Liver (tissue), 9 donors: ENCODE results near the gene CXCR4. TPM values are rescaled to one million over a fixed set of nuclear protein-coding genes. Genes with fewer than 3 reads are reported as not detected.

Source experiments
- DNase-seq: peaks from one replicate; pipeline ENCODE4 v3.0.0-alpha.2; 2017; ENCODE audit warnings: low spot score
- H3K27ac ChIP-seq, 2 donors: one replicate each; pipeline ENCODE4 v1.7.0; 2013; ENCODE audit warnings: inconsistent platforms in 2 of 2, low read length in 2 of 2, control low read depth in 1 of 2, low read depth in 1 of 2, mild to moderate bottlenecking in 1 of 2
- H3K27me3 ChIP-seq, 4 donors: one replicate each; pipeline versions ENCODE4 v1.6.1 to v1.7.0; 2013; ENCODE audit warnings: low read length in 3 of 4, inconsistent platforms in 1 of 4, mild to moderate bottlenecking in 1 of 4, moderate library complexity in 1 of 4; ENCODE audit not compliant: control insufficient read depth in 4 of 4, insufficient read depth in 4 of 4
- H3K36me3 ChIP-seq, 4 donors: one replicate each; pipeline versions ENCODE4 v1.6.1 to v1.7.0; 2013; ENCODE audit warnings: low read length in 3 of 4, mild to moderate bottlenecking in 3 of 4, low read depth in 1 of 4, moderate library complexity in 1 of 4; ENCODE audit not compliant: control insufficient read depth in 4 of 4, insufficient read depth in 3 of 4
- H3K4me1 ChIP-seq, 4 donors: one replicate each; pipeline versions ENCODE4 v1.6.1 to v1.7.0; 2013; ENCODE audit warnings: low read length in 3 of 4, mild to moderate bottlenecking in 3 of 4, moderate library complexity in 1 of 4; ENCODE audit not compliant: control insufficient read depth in 4 of 4, insufficient read depth in 4 of 4
- H3K4me3 ChIP-seq, 3 donors: one replicate each; pipeline versions ENCODE4 v1.6.1 to v1.7.0; 2013; ENCODE audit warnings: low read length in 3 of 3, control low read depth in 1 of 3, low read depth in 1 of 3, mild to moderate bottlenecking in 1 of 3
- H3K9ac ChIP-seq, 2 donors: one replicate each; pipeline ENCODE4 v1.7.0; 2013; ENCODE audit warnings: low read length in 2 of 2, mild to moderate bottlenecking in 2 of 2, moderate library complexity in 2 of 2, control low read depth in 1 of 2, low read depth in 1 of 2
- H3K9me3 ChIP-seq, 4 donors: one replicate each; pipeline versions ENCODE4 v1.6.1 to v1.7.0; 2013; ENCODE audit warnings: low read length in 3 of 4; ENCODE audit not compliant: control insufficient read depth in 4 of 4
- EGR1 ChIP-seq, 2 donors: IDR thresholded peaks; 2 replicates each; pipeline ENCODE4 v1.6.1; 2016 to 2018; ENCODE audit warnings: antibody characterized with exemption in 2 of 2, low read depth in 2 of 2
- HNF4A ChIP-seq, 2 donors: conservative IDR thresholded peaks; 2 replicates each; pipeline ENCODE4 v1.6.1; 2016; ENCODE audit warnings: antibody characterized with exemption in 2 of 2, mild to moderate bottlenecking in 2 of 2
- HNF4G ChIP-seq: IDR thresholded peaks from 2 replicates; pipeline ENCODE4 v1.6.1; 2016; ENCODE audit warnings: antibody characterized with exemption
- JUND ChIP-seq, 2 donors: IDR thresholded peaks; 2 replicates each; pipeline ENCODE4 v1.6.1; 2016; ENCODE audit warnings: antibody characterized with exemption in 2 of 2
- NR2F2 ChIP-seq: IDR thresholded peaks from 2 replicates; pipeline ENCODE4 v1.6.1; 2016; ENCODE audit warnings: antibody characterized with exemption
- SP1 ChIP-seq: IDR thresholded peaks from 2 replicates; pipeline ENCODE4 v1.6.1; 2018; ENCODE audit warnings: antibody characterized with exemption, mild to moderate bottlenecking
- TAF1 ChIP-seq: conservative IDR thresholded peaks from 2 replicates; pipeline ENCODE4 v1.6.1; 2016; ENCODE audit warnings: antibody characterized with exemption, mild to moderate bottlenecking
- WGBS: extraction: QIAGEN DNeasy Blood & Tissue Kit; methylation state at CpG from one replicate; pipeline ENCODE4 v1.1.7; 2013; 5-methylcytosine and 5-hydroxymethylcytosine counted together
- polyA plus RNA-seq, 2 donors: library from polyadenylated mRNA; stranded (reverse) in 1 of 2; unstranded in 1 of 2; fragments of 200-250 nt in 1 of 2; fragments of >200 nt in 1 of 2; fragmentation: Nextera tagmentation in 1 of 2; extraction: Ambion mirVana in 1 of 2; gene quantifications; one replicate each; pipeline versions ENCODE4 v1.2.1 to v1.2.3, GENCODE V29; 2013 to 2015
- total RNA-seq, 2 donors: library from RNA; depleted of rRNA; stranded (reverse); fragments of >200 nt; gene quantifications; one replicate each; pipeline ENCODE4 v1.2.3, GENCODE V29; 2014
- TF ChIP-seq, protein P1 (sequence below): IDR thresholded peaks from 2 replicates; pipeline ENCODE4 v1.6.1; 2016; ENCODE audit warnings: antibody characterized with exemption
- TF ChIP-seq, protein P2 (sequence below): IDR thresholded peaks from 2 replicates; pipeline ENCODE4 v1.6.1; 2016; ENCODE audit warnings: antibody characterized with exemption
- TF ChIP-seq, protein P3 (sequence below): IDR thresholded peaks from 2 replicates; pipeline ENCODE4 v1.6.1; 2016; ENCODE audit warnings: antibody characterized with exemption, mild to moderate bottlenecking
- TF ChIP-seq, protein P4 (sequence below): fragments of 150-350 bp; IDR thresholded peaks from 2 replicates; pipeline ENCODE4 v1.5.1; 2017; ENCODE audit warnings: improper control_type of control experiment, low read depth, low read length; ENCODE audit not compliant: missing input control
- TF ChIP-seq, protein P5 (sequence below): IDR thresholded peaks from 2 replicates; pipeline ENCODE4 v1.6.1; 2016; ENCODE audit warnings: antibody characterized with exemption
- donor health status: healthy.
- donor health status: healthy.
- donor health status: healthy.
- donor health status: healthy.
- donor health status: healthy.

CXCR4 gene
- total and polyA plus RNA-seq, 4 donors = 5.0 to 9.0 (median 6.1) TPM

DNA sequence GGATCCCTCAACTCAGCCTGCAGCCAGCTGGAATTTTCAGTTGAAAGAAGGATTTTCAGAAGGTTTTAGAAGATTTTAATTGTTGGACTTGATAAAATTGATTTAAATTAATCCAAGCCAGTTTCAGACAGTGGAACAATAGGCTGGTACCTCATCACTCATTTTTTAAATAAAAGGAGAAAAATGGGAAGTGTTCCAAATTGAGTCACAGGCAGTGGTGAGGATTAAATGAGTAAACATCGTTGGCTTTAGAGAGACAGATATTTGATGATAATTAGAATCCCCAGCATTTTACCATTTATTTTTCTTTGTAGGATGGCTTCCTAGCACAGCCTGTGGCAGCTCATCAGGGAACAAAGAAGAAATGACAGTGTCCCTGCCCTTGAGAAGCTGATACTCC is 7.4 kb downstream of the CXCR4 start:
- 48% methylated on average over 1 of the region's 1 CpG for WGBS
- no peaks in the 10 kb centered on the region for H3K9me3 ChIP-seq
- no peaks in the 10 kb centered on the region for H3K36me3 ChIP-seq
- H3K27me3 ChIP-seq = peaks cover 0 to 4% (median 0%) of the 10 kb centered on the region in 4 donors
- H3K4me3 ChIP-seq = no peak overlapping the region
- H3K4me1 ChIP-seq = no peaks in the 10 kb centered on the region
- no peak overlapping the region for H3K27ac ChIP-seq
- no peak overlapping the region for H3K9ac ChIP-seq
- TF ChIP-seq HNF4G = no peak
- TF ChIP-seq EGR1 (IDR thresholded peaks at IDR 0.05; ENCODE audit: low read depth in 2 of 2) = no peak
- TF ChIP-seq, protein P1, sequence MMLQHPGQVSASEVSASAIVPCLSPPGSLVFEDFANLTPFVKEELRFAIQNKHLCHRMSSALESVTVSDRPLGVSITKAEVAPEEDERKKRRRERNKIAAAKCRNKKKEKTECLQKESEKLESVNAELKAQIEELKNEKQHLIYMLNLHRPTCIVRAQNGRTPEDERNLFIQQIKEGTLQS = no peak
- DNase-seq = no peak

DNA sequence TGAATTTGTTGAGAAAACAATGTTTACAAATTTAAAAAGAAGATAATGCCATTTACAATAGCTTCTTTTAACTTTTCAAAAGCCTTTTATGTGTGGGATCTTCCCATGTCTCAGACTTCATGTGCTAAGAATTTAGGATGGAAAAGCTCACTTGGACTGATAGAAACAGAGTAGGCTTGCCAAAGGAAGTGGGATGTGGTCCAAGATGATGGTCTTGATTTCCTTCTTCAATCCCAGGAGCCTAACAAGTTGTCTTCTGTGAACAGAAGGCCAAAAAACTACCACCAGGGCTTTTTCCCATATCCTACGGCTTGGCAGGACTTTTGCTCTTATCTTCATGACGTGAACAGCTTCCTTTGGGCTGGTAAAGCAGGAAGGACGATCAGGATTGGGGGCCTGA is 9.5 kb downstream of the CXCR4 start:
- TF ChIP-seq, protein P2, sequence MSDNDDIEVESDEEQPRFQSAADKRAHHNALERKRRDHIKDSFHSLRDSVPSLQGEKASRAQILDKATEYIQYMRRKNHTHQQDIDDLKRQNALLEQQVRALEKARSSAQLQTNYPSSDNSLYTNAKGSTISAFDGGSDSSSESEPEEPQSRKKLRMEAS = no peak
- no peak for TF ChIP-seq EGR1 (IDR thresholded peaks at IDR 0.05; ENCODE audit: low read depth in 2 of 2)
- TF ChIP-seq, protein P3, sequence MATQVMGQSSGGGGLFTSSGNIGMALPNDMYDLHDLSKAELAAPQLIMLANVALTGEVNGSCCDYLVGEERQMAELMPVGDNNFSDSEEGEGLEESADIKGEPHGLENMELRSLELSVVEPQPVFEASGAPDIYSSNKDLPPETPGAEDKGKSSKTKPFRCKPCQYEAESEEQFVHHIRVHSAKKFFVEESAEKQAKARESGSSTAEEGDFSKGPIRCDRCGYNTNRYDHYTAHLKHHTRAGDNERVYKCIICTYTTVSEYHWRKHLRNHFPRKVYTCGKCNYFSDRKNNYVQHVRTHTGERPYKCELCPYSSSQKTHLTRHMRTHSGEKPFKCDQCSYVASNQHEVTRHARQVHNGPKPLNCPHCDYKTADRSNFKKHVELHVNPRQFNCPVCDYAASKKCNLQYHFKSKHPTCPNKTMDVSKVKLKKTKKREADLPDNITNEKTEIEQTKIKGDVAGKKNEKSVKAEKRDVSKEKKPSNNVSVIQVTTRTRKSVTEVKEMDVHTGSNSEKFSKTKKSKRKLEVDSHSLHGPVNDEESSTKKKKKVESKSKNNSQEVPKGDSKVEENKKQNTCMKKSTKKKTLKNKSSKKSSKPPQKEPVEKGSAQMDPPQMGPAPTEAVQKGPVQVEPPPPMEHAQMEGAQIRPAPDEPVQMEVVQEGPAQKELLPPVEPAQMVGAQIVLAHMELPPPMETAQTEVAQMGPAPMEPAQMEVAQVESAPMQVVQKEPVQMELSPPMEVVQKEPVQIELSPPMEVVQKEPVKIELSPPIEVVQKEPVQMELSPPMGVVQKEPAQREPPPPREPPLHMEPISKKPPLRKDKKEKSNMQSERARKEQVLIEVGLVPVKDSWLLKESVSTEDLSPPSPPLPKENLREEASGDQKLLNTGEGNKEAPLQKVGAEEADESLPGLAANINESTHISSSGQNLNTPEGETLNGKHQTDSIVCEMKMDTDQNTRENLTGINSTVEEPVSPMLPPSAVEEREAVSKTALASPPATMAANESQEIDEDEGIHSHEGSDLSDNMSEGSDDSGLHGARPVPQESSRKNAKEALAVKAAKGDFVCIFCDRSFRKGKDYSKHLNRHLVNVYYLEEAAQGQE = no peak
- DNase-seq = no peak
- Histone ChIP-seq H3K9me3 (no peaks in the 10 kb centered on the region), H3K4me1 (no peaks in the 10 kb centered on the region), H3K9ac (no peak overlapping the region), H3K27ac (no peak overlapping the region), H3K36me3 (no peaks in the 10 kb centered on the region), H3K4me3 (no peak overlapping the region), H3K27me3 (peaks cover 0 to 3% (median 0%) of the 10 kb centered on the region in 4 donors)
- 63% methylated on average over 3 of the region's 3 CpGs for WGBS

DNA sequence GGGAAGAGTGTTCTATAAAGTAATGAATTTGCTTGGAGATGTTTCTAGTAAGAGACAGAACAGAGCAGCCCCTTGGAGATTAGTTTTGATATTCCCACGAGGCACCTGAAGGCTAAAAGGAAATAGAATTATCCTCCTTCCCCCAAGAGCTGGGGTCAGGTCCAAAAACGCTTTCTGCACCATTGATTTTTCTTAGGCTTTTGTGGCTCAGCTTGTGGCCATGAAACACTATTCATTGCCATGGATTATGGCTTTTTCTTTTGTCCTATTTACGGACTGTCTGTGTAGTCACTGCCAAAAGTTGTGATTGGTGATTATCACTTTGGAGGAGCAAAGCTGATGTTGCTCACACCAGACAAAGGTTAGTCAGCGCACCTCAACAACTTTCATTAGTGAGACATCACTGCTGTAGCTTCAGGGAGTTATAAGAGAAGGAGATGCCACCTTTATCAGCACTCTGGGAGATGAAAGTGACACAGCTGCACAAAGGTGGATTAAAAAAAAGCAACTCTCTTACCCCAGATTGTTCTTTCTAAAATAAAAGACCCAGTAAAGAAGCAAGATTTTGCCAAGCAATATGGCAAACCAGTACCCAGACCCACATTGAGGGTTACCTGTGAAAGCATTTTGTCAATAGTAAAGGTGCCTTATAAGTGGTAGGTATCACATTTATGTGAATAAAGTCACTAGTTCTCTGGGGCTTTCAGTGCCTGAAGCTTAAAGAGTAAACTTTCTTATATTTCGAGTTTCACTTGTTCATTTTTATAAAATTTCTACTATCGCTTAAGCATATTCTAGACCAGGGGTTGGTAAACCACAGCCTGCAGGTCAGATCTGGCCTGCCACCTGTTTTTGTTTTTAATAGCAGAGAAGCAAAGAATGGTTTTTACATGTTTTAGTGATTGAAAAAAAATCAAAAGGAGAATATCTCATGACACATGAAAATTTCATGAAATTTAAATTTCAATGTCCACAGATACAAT is 10.6 kb downstream of the CXCR4 start:
- 69% methylated on average over 6 of the region's 6 CpGs for WGBS
- no peaks in the 10 kb centered on the region for H3K4me1 ChIP-seq

DNA sequence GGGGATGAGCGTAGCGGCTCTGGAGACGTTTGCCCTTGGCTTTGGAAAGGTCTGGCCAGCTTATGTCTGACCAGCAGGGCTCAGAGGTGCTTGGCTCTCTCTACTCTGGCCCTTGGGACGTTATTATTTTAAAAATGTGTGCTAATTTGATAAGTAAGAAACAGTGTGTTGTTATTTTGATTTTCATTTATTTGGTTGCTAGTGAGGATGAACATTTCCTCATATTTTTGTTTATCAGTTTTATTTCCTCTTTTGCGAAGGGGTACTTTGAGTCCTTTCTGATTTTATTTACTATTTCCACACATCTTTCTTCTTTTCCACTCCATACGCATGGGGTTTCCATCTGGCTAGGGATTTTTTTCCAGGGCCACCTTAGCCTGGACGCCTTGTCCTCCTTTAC is 11.4 kb downstream of the CXCR4 start:
- no peaks in the 10 kb centered on the region for H3K9me3 ChIP-seq
- no peak overlapping the region for H3K27ac ChIP-seq
- H3K4me1 ChIP-seq = no peaks in the 10 kb centered on the region
- TF ChIP-seq SP1 (no peak), JUND (IDR thresholded peaks at IDR 0.05) (no peak), NR2F2 (no peak), HNF4G (no peak), EGR1 (IDR thresholded peaks at IDR 0.05; ENCODE audit: low read depth in 2 of 2) (no peak), TAF1 (no peak)
- TF ChIP-seq, protein P4, sequence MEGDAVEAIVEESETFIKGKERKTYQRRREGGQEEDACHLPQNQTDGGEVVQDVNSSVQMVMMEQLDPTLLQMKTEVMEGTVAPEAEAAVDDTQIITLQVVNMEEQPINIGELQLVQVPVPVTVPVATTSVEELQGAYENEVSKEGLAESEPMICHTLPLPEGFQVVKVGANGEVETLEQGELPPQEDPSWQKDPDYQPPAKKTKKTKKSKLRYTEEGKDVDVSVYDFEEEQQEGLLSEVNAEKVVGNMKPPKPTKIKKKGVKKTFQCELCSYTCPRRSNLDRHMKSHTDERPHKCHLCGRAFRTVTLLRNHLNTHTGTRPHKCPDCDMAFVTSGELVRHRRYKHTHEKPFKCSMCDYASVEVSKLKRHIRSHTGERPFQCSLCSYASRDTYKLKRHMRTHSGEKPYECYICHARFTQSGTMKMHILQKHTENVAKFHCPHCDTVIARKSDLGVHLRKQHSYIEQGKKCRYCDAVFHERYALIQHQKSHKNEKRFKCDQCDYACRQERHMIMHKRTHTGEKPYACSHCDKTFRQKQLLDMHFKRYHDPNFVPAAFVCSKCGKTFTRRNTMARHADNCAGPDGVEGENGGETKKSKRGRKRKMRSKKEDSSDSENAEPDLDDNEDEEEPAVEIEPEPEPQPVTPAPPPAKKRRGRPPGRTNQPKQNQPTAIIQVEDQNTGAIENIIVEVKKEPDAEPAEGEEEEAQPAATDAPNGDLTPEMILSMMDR = no peak
- TF ChIP-seq, protein P5, sequence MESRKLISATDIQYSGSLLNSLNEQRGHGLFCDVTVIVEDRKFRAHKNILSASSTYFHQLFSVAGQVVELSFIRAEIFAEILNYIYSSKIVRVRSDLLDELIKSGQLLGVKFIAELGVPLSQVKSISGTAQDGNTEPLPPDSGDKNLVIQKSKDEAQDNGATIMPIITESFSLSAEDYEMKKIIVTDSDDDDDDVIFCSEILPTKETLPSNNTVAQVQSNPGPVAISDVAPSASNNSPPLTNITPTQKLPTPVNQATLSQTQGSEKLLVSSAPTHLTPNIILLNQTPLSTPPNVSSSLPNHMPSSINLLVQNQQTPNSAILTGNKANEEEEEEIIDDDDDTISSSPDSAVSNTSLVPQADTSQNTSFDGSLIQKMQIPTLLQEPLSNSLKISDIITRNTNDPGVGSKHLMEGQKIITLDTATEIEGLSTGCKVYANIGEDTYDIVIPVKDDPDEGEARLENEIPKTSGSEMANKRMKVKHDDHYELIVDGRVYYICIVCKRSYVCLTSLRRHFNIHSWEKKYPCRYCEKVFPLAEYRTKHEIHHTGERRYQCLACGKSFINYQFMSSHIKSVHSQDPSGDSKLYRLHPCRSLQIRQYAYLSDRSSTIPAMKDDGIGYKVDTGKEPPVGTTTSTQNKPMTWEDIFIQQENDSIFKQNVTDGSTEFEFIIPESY = no peak

More for the DNA sequence above, 10.6 kb downstream of the CXCR4 start:
- no peak overlapping the region for H3K9ac ChIP-seq
- TF ChIP-seq HNF4A (conservative IDR thresholded peaks at IDR 0.05) = no peak
- no peaks in the 10 kb centered on the region for H3K36me3 ChIP-seq
- no peak overlapping the region for H3K4me3 ChIP-seq
- H3K27me3 ChIP-seq = peaks cover 0 to 3% (median 0%) of the 10 kb centered on the region in 4 donors
- no peaks in the 10 kb centered on the region for H3K9me3 ChIP-seq
- H3K27ac ChIP-seq = no peak overlapping the region
- DNase-seq = no peak

More for the DNA sequence above, 11.4 kb downstream of the CXCR4 start:
- Histone ChIP-seq H3K9ac (no peak overlapping the region), H3K36me3 (no peaks in the 10 kb centered on the region), H3K27me3 (peaks cover 0 to under 1% (median 0%) of the 10 kb centered on the region in 4 donors), H3K4me3 (no peak overlapping the region)
- WGBS = 74% methylated on average over 7 of the region's 7 CpGs
- DNase-seq = no peak
